ENCODE results near the gene IPP. TPM values are rescaled to one million over a fixed set of nuclear protein-coding genes. Genes with fewer than 3 reads are reported as not detected.

The IPP gene
- 11.6 and 17.6 TPM in 2 replicates for total RNA-seq (2022)
- percentile 59 among the genes with signal in this experiment for Bru-seq, nascent RNA
- BruChase-seq, experiment 1, labeled RNA remaining after a 6-hour chase: percentile 71 among the genes with signal in this experiment
- percentile 61 among the genes with signal in this experiment for BruChase-seq, experiment 2, labeled RNA remaining after a 2-hour chase
- long read RNA-seq, partial matches to known transcripts: 3 of 9 reads
- long read RNA-seq, other reads (novel, unspliced or antisense): 3 of 9 reads

GRCh38 chr1:45750298-45751038 lies at the start of gene IPP:
TSS of gene IPP (minus strand) at chr1:45750653. CDS start at chr1:45746411, 4,242 bp downstream.
- ChIA-PET POLR2A (interaction anchor here (0.6 to 2.4 kb wide), 15 partner anchors 10 to 268 kb away, joined by 3 to 10 read pairs (median 3); partner anchors contain the start of genes GPBP1L1 and MAST2), CTCF (interaction anchor here (0.7 kb wide), 2 partner anchors 123 to 234 kb away, joined by 3 read pairs; no protein-coding TSS in a partner anchor)
- DNase-seq (ENCODE audit: unreplicated experiment): peak; percentile 97
- no peaks in the 10 kb centered on the region for H3K9me3 Mint-ChIP-seq (ENCODE audit: unreplicated experiment)
- no peaks in the 10 kb centered on the region for H3K27me3 Mint-ChIP-seq (ENCODE audit: insufficient read depth, unreplicated experiment)
- TF ChIP-seq CTCF (IDR thresholded peaks at IDR 0.05; ENCODE audit: unreplicated experiment): no peak
- H3K36me3 Mint-ChIP-seq (ENCODE audit: insufficient read depth, unreplicated experiment): peaks cover 21% of the 10 kb centered on the region
- H3K27ac Mint-ChIP-seq (ENCODE audit: low read depth, unreplicated experiment): peak within 1 kb of the TSS; percentile 100
- peaks cover 4% of the 10 kb centered on the region for H3K4me1 Mint-ChIP-seq (ENCODE audit: insufficient read depth, unreplicated experiment)
- no TSS peak for BruUV-seq (replicated peaks)
- H3K4me3 Mint-ChIP-seq (ENCODE audit: unreplicated experiment): peak within 1 kb of the TSS; percentile 97
- intact Hi-C loops (cut with micrococcal nuclease): loop anchor here (1.0 to 5.0 kb wide), 2 partner anchors 52 to 132 kb away; no protein-coding TSS in a partner anchor

- Mint-ChIP-seq H3K4me3 (ENCODE audit: unreplicated experiment) (no peak overlapping the region), H3K4me1 (ENCODE audit: insufficient read depth, unreplicated experiment) (peaks cover 2% of the 10 kb centered on the region), H3K36me3 (ENCODE audit: insufficient read depth, unreplicated experiment) (peaks cover 3% of the 10 kb centered on the region), H3K9me3 (ENCODE audit: unreplicated experiment) (no peaks in the 10 kb centered on the region), H3K27me3 (ENCODE audit: insufficient read depth, unreplicated experiment) (no peaks in the 10 kb centered on the region), H3K27ac (ENCODE audit: low read depth, unreplicated experiment) (no peak overlapping the region)
- intact Hi-C loops (cut with micrococcal nuclease): no loop called here
- ChIA-PET POLR2A (no interaction called here), CTCF (no interaction called here)
- TF ChIP-seq CTCF (IDR thresholded peaks at IDR 0.05; ENCODE audit: unreplicated experiment): no peak
- no TSS peak for BruUV-seq (replicated peaks)
- no peak for DNase-seq (ENCODE audit: unreplicated experiment)
These were observed 46.5 kb upstream of the IPP start for GRCh38 chr1:45796946-45797345.

GRCh38 chr1:45796381-45796780 lies 45.9 kb upstream of the IPP start:
- ChIA-PET POLR2A (no interaction called here), CTCF (no interaction called here)
- H3K9me3 Mint-ChIP-seq (ENCODE audit: unreplicated experiment): no peaks in the 10 kb centered on the region
- no peak for DNase-seq (ENCODE audit: unreplicated experiment)
- intact Hi-C loops (cut with micrococcal nuclease): no loop called here
- no peak overlapping the region for H3K4me3 Mint-ChIP-seq (ENCODE audit: unreplicated experiment)
- no peaks in the 10 kb centered on the region for H3K4me1 Mint-ChIP-seq (ENCODE audit: insufficient read depth, unreplicated experiment)
- H3K27ac Mint-ChIP-seq (ENCODE audit: low read depth, unreplicated experiment): no peak overlapping the region
- BruUV-seq (replicated peaks): no TSS peak
- H3K36me3 Mint-ChIP-seq (ENCODE audit: insufficient read depth, unreplicated experiment): no peaks in the 10 kb centered on the region
- no peaks in the 10 kb centered on the region for H3K27me3 Mint-ChIP-seq (ENCODE audit: insufficient read depth, unreplicated experiment)
- no peak for TF ChIP-seq CTCF (IDR thresholded peaks at IDR 0.05; ENCODE audit: unreplicated experiment)

GRCh38 chr1:45793942-45794604 lies 43.6 kb upstream of the IPP start:
- Mint-ChIP-seq H3K4me1 (ENCODE audit: insufficient read depth, unreplicated experiment) (no peaks in the 10 kb centered on the region), H3K4me3 (ENCODE audit: unreplicated experiment) (no peak overlapping the region), H3K27me3 (ENCODE audit: insufficient read depth, unreplicated experiment) (no peaks in the 10 kb centered on the region), H3K27ac (ENCODE audit: low read depth, unreplicated experiment) (no peak overlapping the region), H3K9me3 (ENCODE audit: unreplicated experiment) (no peaks in the 10 kb centered on the region), H3K36me3 (ENCODE audit: insufficient read depth, unreplicated experiment) (no peaks in the 10 kb centered on the region)
- ChIA-PET POLR2A (interaction anchor here (0.6 to 1.4 kb wide), 2 partner anchors 10 to 273 kb away, joined by 3 read pairs; no protein-coding TSS in a partner anchor), CTCF (no interaction called here)
- no peak for TF ChIP-seq CTCF (IDR thresholded peaks at IDR 0.05; ENCODE audit: unreplicated experiment)
- intact Hi-C loops (cut with micrococcal nuclease): no loop called here
- BruUV-seq (replicated peaks): no TSS peak
- DNase-seq (ENCODE audit: unreplicated experiment): no peak
